H1 (cell line): Measurements from ENCODE around the gene CSF1. TPM values are rescaled to one million over a fixed set of nuclear protein-coding genes. Genes with fewer than 3 reads are reported as not detected.

Experiments used
- CTCF ChIA-PET: fragments of 300-600 bp; sonication (Branson Sonifier 250); formaldehyde crosslinking; loops from one replicate; lab custom pipeline; 2021; ENCODE audit not compliant: partially characterized antibody; lab: Charles Lee
- POLR2A ChIA-PET: fragments of 300-600 bp; sonication (Branson Sonifier 250); formaldehyde crosslinking; loops from one replicate; lab custom pipeline; 2021; ENCODE audit warnings: inconsistent platforms; ENCODE audit not compliant: partially characterized antibody; lab: Charles Lee
- DNase-seq, 2 experiments: peaks; one replicate each; pipeline versions ENCODE4 v3.0.0 to v3.0.0-alpha.2; 2010 to 2022; ENCODE audit warnings: low spot score in 2 of 2, low read depth in 1 of 2, mixed read lengths in 1 of 2
- FAIRE-seq: peaks from 2 replicates; lab custom pipeline; 2011; peaks lifted over from hg19 to GRCh38; lab: Jason Lieb, UNC
- H2AFZ ChIP-seq: 2 replicates; pipeline ENCODE4 v1.8.1; 2012; ENCODE audit warnings: low read length, inconsistent platforms
- H2AK5ac ChIP-seq: 2 replicates; pipeline ENCODE4 v1.6.1; 2013; ENCODE audit warnings: low read depth, low read length
- H2BK120ac ChIP-seq: replicated peaks from 2 replicates; pipeline ENCODE3; 2013; ENCODE audit warnings: low read depth, low read length, inconsistent platforms
- H2BK12ac ChIP-seq: 2 replicates; pipeline ENCODE4 v1.6.1; 2013; ENCODE audit warnings: low read depth, low read length
- H2BK15ac ChIP-seq: 2 replicates; pipeline ENCODE4 v1.6.1; 2013; ENCODE audit warnings: low read length
- H2BK20ac ChIP-seq: 2 replicates; pipeline ENCODE4 v1.6.1; 2013; ENCODE audit warnings: low read length
- H2BK5ac ChIP-seq: 2 replicates; pipeline ENCODE4 v1.6.1; 2013; ENCODE audit warnings: low read depth, low read length
- H3K14ac ChIP-seq: 2 replicates; pipeline ENCODE4 v1.6.1; 2013; ENCODE audit warnings: inconsistent platforms; ENCODE audit not compliant: insufficient read length
- H3K18ac ChIP-seq: 2 replicates; pipeline ENCODE4 v1.6.1; 2013; ENCODE audit warnings: low read length; ENCODE audit errors: extremely low read depth
- H3K23ac ChIP-seq: 2 replicates; pipeline ENCODE4 v1.6.1; 2013; ENCODE audit warnings: inconsistent platforms; ENCODE audit not compliant: insufficient read length
- H3K23me2 ChIP-seq: 2 replicates; pipeline ENCODE4 v1.6.1; 2013; ENCODE audit warnings: low read depth, low read length
- H3K27ac ChIP-seq: 2 replicates; pipeline ENCODE4 v1.6.1; 2011; ENCODE audit warnings: low read depth, low read length, inconsistent platforms
- H3K27me3 ChIP-seq, 4 experiments: replicated peaks in 1 of 4; 1 replicate in 1 of 4; 2 replicates in 3 of 4; pipeline versions ENCODE4 v1.6.1 to v1.8.1; 2011 to 2013; ENCODE audit warnings: low read length in 3 of 4, mild to moderate bottlenecking in 3 of 4, inconsistent platforms in 2 of 4, mixed read lengths in 2 of 4, moderate library complexity in 1 of 4; ENCODE audit not compliant: control insufficient read depth in 3 of 4, insufficient read depth in 3 of 4; ENCODE audit errors: extremely low read depth in 1 of 4
- H3K36me3 ChIP-seq, 4 experiments: 2 replicates each; pipeline versions ENCODE4 v1.6.1 to v1.8.1; 2011 to 2013; ENCODE audit warnings: mild to moderate bottlenecking in 4 of 4, low read length in 3 of 4, moderate library complexity in 2 of 4, control low read depth in 1 of 4, inconsistent platforms in 1 of 4; ENCODE audit not compliant: insufficient read depth in 4 of 4, control insufficient read depth in 2 of 4
- H3K4ac ChIP-seq: replicated peaks from 2 replicates; pipeline ENCODE3; 2013; ENCODE audit warnings: low read length, low read depth, mixed read lengths, inconsistent platforms; ENCODE audit not compliant: insufficient read length
- H3K4me1 ChIP-seq, 4 experiments: replicated peaks in 1 of 4; 1 replicate in 1 of 4; 2 replicates in 3 of 4; pipeline versions ENCODE4 v1.6.1 to v1.8.1; 2011 to 2013; ENCODE audit warnings: low read length in 3 of 4, inconsistent platforms in 2 of 4, mixed read lengths in 1 of 4; ENCODE audit not compliant: insufficient read depth in 4 of 4, control insufficient read depth in 3 of 4
- H3K4me2 ChIP-seq, 2 experiments: 2 replicates each; pipeline versions ENCODE4 v1.6.1 to v1.8.1; 2011 to 2013; ENCODE audit warnings: low read depth in 2 of 2, low read length in 2 of 2, control low read depth in 1 of 2, inconsistent platforms in 1 of 2, mild to moderate bottlenecking in 1 of 2; ENCODE audit not compliant: insufficient read depth in 1 of 2
- H3K4me3 ChIP-seq, 4 experiments: fragments of 200-600, 300-600 bp in 1 of 4; sonication (generic), shearing (Covaris generic), sonication (Bioruptor Twin) in 1 of 4; 2 replicates each; pipeline versions ENCODE4 v1.5.1 to v1.8.1; 2011 to 2016; ENCODE audit warnings: low read length in 4 of 4, low read depth in 3 of 4, control low read depth in 2 of 4, inconsistent platforms in 2 of 4, mild to moderate bottlenecking in 2 of 4, mixed read lengths in 1 of 4, moderate library complexity in 1 of 4; ENCODE audit not compliant: insufficient read depth in 2 of 4; ENCODE audit errors: extremely low read depth in 1 of 4
- H3K56ac ChIP-seq: replicated peaks from 2 replicates; pipeline ENCODE3; 2013; ENCODE audit warnings: low read depth, mild to moderate bottlenecking, mixed read lengths, low read length, inconsistent platforms; ENCODE audit not compliant: insufficient read length
- H3K79me1 ChIP-seq: 2 replicates; pipeline ENCODE4 v1.6.1; 2013; ENCODE audit warnings: low read depth, low read length, control low read depth
- H3K79me2 ChIP-seq, 2 experiments: 2 replicates each; pipeline versions ENCODE4 v1.6.1 to v1.8.1; 2012 to 2013; ENCODE audit warnings: low read length in 2 of 2, mild to moderate bottlenecking in 2 of 2, inconsistent platforms in 1 of 2; ENCODE audit not compliant: insufficient read depth in 2 of 2, control insufficient read depth in 1 of 2
- H3K9ac ChIP-seq, 4 experiments: replicated peaks in 1 of 4; 1 replicate in 1 of 4; 2 replicates in 3 of 4; pipeline versions ENCODE4 v1.6.1 to v1.8.1; 2011 to 2013; ENCODE audit warnings: low read depth in 3 of 4, low read length in 3 of 4, control low read depth in 2 of 4, mild to moderate bottlenecking in 2 of 4, moderate library complexity in 2 of 4, inconsistent platforms in 1 of 4; ENCODE audit errors: extremely low read depth in 1 of 4
- H3K9me3 ChIP-seq, 2 experiments: 2 replicates each; pipeline versions ENCODE4 v1.6.1 to v1.8.1; 2012 to 2013; ENCODE audit warnings: mild to moderate bottlenecking in 2 of 2, moderate library complexity in 2 of 2, control low read depth in 1 of 2, inconsistent platforms in 1 of 2, low read depth in 1 of 2, low read length in 1 of 2, mixed read lengths in 1 of 2; ENCODE audit not compliant: insufficient read depth in 2 of 2
- H4K20me1 ChIP-seq, 2 experiments: replicated peaks in 1 of 2; 2 replicates each; pipeline versions ENCODE3 to v1.8.1; 2011 to 2013; ENCODE audit warnings: inconsistent platforms in 2 of 2, low read length in 2 of 2, mild to moderate bottlenecking in 1 of 2; ENCODE audit not compliant: insufficient read depth in 2 of 2, control insufficient read depth in 1 of 2
- H4K5ac ChIP-seq: 2 replicates; pipeline ENCODE4 v1.6.1; 2013; ENCODE audit warnings: low read length, low read depth, mixed read lengths, inconsistent platforms; ENCODE audit not compliant: insufficient read length
- H4K8ac ChIP-seq: 2 replicates; pipeline ENCODE4 v1.8.0; 2013; ENCODE audit warnings: mild to moderate bottlenecking, moderate library complexity, low read length, inconsistent platforms; ENCODE audit not compliant: insufficient read depth; ENCODE audit errors: extremely low read depth
- H4K91ac ChIP-seq: replicated peaks from 2 replicates; pipeline ENCODE3; 2013; ENCODE audit warnings: low read length, mixed read lengths, inconsistent platforms; ENCODE audit not compliant: insufficient read length
- WGBS, 2 experiments: shearing (Covaris generic) in 1 of 2; methylation state at CpG; one replicate each; pipeline versions ENCODE4 v1.1.6 to v1.1.7; 2013 to 2015; ENCODE audit warnings: low lambda C conversion rate in 2 of 2, mixed read lengths in 2 of 2, inconsistent platforms in 1 of 2, low coverage in 1 of 2, missing lambda C conversion rate in 1 of 2; ENCODE audit not compliant: insufficient replicate concordance in 2 of 2, insufficient coverage in 1 of 2, insufficient read length in 1 of 2; ENCODE audit errors: extremely low coverage in 1 of 2, missing lambda C conversion rate in 1 of 2; 5-methylcytosine and 5-hydroxymethylcytosine counted together
- polyA plus RNA-seq, 7 experiments: library from polyadenylated mRNA; depleted of rRNA in 3 of 7; stranded (reverse) in 5 of 7; unstranded in 2 of 7; fragments of >200 nt in 5 of 7; fragments of 200-250 nt in 2 of 7; gene quantifications; 1 replicate in 5 of 7; 2 replicates in 1 of 7; 4 replicates in 1 of 7; pipeline versions ENCODE4 v1.2.1 to v1.2.3, GENCODE V29; 2011 to 2013; ENCODE audit warnings: missing spikeins in 2 of 7, mixed read lengths in 2 of 7
- total RNA-seq: library from RNA; stranded (reverse); fragmentation: NEBNext Ultra II Directional; extraction: Animal tissue kit (Norgen Biotek cat#: 25700); gene quantifications from 2 replicates; pipeline ENCODE4 v1.2.1, GENCODE V29; 2021

Gene CSF1
- total and polyA plus RNA-seq, 2 of the 8 experiments (the other 6 are each of a cell fraction or from before 2014, with no cell fraction given) = 3.3 to 5.4 TPM

DNA sequence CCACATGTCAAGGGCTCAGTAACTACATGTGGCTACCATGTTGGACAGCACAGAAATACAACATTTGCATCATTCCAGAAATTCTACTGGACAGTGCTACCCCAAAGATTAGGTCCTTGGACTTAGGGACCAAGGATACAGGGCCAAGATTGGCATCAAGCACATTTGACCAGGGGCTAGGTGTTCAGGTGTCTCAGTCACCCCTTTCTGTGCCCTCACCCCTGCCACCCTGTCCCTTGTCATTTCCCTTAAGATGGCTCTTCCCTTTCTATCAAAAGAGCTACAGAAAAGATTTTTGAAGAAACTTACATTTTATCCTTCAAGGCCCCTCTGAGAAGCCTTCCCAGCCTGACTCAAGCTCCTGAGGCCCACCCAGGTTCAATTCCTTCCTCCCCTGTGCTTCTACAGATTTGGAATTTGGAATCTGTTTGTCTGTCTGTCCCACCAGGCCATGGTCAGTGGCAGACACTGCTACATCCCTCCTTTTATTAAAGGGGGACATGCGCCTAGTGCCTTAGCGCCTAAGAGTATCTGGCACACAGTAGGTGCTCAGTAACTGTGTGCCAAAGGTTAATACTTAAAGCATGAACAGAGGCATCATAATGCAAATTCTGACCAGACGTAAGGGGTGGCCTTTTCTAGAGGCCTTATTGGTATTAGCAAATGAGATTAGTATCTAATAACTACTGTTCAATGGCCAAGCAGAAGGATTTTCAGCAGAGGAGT, 21.4 kb downstream of the CSF1 start:
- POLR2A ChIA-PET = interaction anchor here (1.7 kb wide), 1 partner anchor 52 kb away, joined by 6 read pairs; the partner anchor contains the start of gene AHCYL1
- H3K27ac ChIP-seq = no peak overlapping the region

More for the DNA sequence above, 21.4 kb downstream of the CSF1 start:
- Histone ChIP-seq H4K5ac (no peak overlapping the region), H4K91ac (no peak overlapping the region), H3K18ac (no peak overlapping the region), H3K9me3 (no peaks in the 10 kb centered on the region; a peak in 1 of 4 replicates), H3K79me1 (no peaks in the 10 kb centered on the region), H3K9ac (no peak overlapping the region), H2BK120ac (peak overlapping the region; percentile 18), H4K20me1 (no peaks in the 10 kb centered on the region), H3K79me2 (no peaks in the 10 kb centered on the region), H3K23ac (no peak overlapping the region), H4K8ac (no peak overlapping the region), H2AFZ (no peak overlapping the region), H3K4me1 (peaks cover 4 to 9% (median 5%) of the 10 kb centered on the region in 4 experiments; a peak in 6 of 7 replicates), H3K36me3 (no peaks in the 10 kb centered on the region), H3K4me3 (no peak overlapping the region), H2BK20ac (no peak overlapping the region), H2BK5ac (no peak overlapping the region), H3K23me2 (no peaks in the 10 kb centered on the region), H3K27me3 (no peaks in the 10 kb centered on the region), H3K4ac (no peak overlapping the region), H3K56ac (no peak overlapping the region), H3K4me2 (no peak overlapping the region; a peak in 1 of 4 replicates), H2BK15ac (no peak overlapping the region), H3K14ac (no peak overlapping the region), H2AK5ac (no peak overlapping the region), H2BK12ac (no peak overlapping the region)
- CTCF ChIA-PET = interaction anchor here (0.7 to 20.1 kb wide), 8 partner anchors 9 to 155 kb away, joined by 3 to 333 read pairs (median 7); partner anchors contain the start of genes AHCYL1 and CSF1
- DNase-seq (no peak), FAIRE-seq (no peak)
- 84% methylated on average over 3 of the region's 3 CpGs; no CpG with 5 or more reads in 1 of the 2 experiments for WGBS, 2 experiments
